Measurements from ENCODE around the gene SNTG2. TPM values are rescaled to one million over a fixed set of nuclear protein-coding genes. Genes with fewer than 3 reads are reported as not detected.

The SNTG2 gene
- total and polyA plus RNA-seq, 2 of the 13 experiments (the other 11 are each of a cell fraction or from before 2014, with no cell fraction given): not detected

- intact Hi-C loops (cut with micrococcal nuclease; ENCODE audit: unreplicated experiment) (no loop called here), in situ Hi-C loops (cut with HindIII; ENCODE audit: extremely low pct_ligation_motif_present, low pct_unique_long_range_greater_than_20kb) (no loop called here)
- H3K4me1 ChIP-seq (ENCODE audit: insufficient read depth, low read length): no peaks in the 10 kb centered on the region
- H3K4me3 ChIP-seq (replicated peaks in 1 of 3; ENCODE audit: insufficient read depth in 1 of 3, low read depth in 2 of 3, low read length in 3 of 3): no peak overlapping the region
- POLR2A ChIA-PET: no interaction called here
- no peaks in the 10 kb centered on the region for H3K9me3 ChIP-seq (ENCODE audit: low read length)
- no peak overlapping the region for H3K9ac ChIP-seq (ENCODE audit: insufficient read depth, low read depth, low read length)
- 9% methylated on average over 19 of the region's 19 CpGs for WGBS (ENCODE audit: low lambda C conversion rate)
- no peaks in the 10 kb centered on the region for H3K36me3 ChIP-seq (replicated peaks in 1 of 2; ENCODE audit: control insufficient read depth in 1 of 2, insufficient read depth in 2 of 2, low read length in 2 of 2)
- ATAC-seq: no peak
- no peak overlapping the region for H2AFZ ChIP-seq (ENCODE audit: low read length)
- no peak for FAIRE-seq
- no peak overlapping the region for H3K27ac ChIP-seq (ENCODE audit: extremely low read length, insufficient read depth, low read length)
- H3K27me3 ChIP-seq (ENCODE audit: control insufficient read depth in 1 of 2, insufficient read depth in 2 of 2, low read length in 2 of 2): peaks cover 0 to 9% of the 10 kb centered on the region in 2 experiments; a peak in 3 of 5 replicates
- H3K4me2 ChIP-seq (ENCODE audit: low read depth, low read length): no peak overlapping the region
- CTCF ChIA-PET (ENCODE audit: low intra/inter-chr PET ratio, low total read pairs): no interaction called here
- no peaks in the 10 kb centered on the region for H4K20me1 ChIP-seq (ENCODE audit: insufficient read depth, low read length)
- DNase-seq (ENCODE audit: low spot score): no peak
- no TSS peak for BruUV-seq (replicated peaks)
- H3K79me2 ChIP-seq (ENCODE audit: insufficient read depth, low read length): no peaks in the 10 kb centered on the region
- no peak for TF ChIP-seq CBFB (CRISPR knock-in tag; IDR thresholded peaks at IDR 0.05)
- no peak for TF ChIP-seq ZSCAN30 (CRISPR knock-in tag; IDR thresholded peaks at IDR 0.05)
- TF ChIP-seq ZFYVE20 (CRISPR knock-in tag; IDR thresholded peaks at IDR 0.05; ENCODE audit: borderline replicate concordance, low read depth): no peak
- TF ChIP-seq, protein P1, sequence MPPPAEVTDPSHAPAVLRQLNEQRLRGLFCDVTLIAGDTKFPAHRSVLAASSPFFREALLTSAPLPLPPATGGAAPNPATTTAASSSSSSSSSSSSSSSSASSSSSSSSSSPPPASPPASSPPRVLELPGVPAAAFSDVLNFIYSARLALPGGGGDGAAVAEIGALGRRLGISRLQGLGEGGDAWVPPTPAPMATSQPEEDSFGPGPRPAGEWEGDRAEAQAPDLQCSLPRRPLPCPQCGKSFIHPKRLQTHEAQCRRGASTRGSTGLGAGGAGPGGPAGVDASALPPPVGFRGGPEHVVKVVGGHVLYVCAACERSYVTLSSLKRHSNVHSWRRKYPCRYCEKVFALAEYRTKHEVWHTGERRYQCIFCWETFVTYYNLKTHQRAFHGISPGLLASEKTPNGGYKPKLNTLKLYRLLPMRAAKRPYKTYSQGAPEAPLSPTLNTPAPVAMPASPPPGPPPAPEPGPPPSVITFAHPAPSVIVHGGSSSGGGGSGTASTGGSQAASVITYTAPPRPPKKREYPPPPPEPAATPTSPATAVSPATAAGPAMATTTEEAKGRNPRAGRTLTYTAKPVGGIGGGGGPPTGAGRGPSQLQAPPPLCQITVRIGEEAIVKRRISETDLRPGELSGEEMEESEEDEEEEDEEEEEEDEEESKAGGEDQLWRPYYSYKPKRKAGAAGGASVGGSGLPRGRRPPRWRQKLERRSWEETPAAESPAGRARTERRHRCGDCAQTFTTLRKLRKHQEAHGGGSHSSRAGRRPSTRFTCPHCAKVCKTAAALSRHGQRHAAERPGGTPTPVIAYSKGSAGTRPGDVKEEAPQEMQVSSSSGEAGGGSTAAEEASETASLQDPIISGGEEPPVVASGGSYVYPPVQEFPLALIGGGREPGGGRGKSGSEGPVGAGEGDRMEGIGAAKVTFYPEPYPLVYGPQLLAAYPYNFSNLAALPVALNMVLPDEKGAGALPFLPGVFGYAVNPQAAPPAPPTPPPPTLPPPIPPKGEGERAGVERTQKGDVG (CRISPR knock-in tag; IDR thresholded peaks at IDR 0.05; ENCODE audit: borderline replicate concordance): no peak
- TF ChIP-seq SRY (CRISPR knock-in tag; IDR thresholded peaks at IDR 0.05): no peak
- TF ChIP-seq GZF1 (CRISPR knock-in tag; IDR thresholded peaks at IDR 0.05): no peak
- TF ChIP-seq, protein P2, sequence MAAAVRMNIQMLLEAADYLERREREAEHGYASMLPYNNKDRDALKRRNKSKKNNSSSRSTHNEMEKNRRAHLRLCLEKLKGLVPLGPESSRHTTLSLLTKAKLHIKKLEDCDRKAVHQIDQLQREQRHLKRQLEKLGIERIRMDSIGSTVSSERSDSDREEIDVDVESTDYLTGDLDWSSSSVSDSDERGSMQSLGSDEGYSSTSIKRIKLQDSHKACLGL (CRISPR knock-in tag; IDR thresholded peaks at IDR 0.05): no peak
- TF ChIP-seq HOXA7 (CRISPR knock-in tag; IDR thresholded peaks at IDR 0.05): no peak
- TF ChIP-seq RXRA (CRISPR knock-in tag; IDR thresholded peaks at IDR 0.05): no peak
- TF ChIP-seq, protein P3, sequence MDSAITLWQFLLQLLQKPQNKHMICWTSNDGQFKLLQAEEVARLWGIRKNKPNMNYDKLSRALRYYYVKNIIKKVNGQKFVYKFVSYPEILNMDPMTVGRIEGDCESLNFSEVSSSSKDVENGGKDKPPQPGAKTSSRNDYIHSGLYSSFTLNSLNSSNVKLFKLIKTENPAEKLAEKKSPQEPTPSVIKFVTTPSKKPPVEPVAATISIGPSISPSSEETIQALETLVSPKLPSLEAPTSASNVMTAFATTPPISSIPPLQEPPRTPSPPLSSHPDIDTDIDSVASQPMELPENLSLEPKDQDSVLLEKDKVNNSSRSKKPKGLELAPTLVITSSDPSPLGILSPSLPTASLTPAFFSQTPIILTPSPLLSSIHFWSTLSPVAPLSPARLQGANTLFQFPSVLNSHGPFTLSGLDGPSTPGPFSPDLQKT (CRISPR knock-in tag; IDR thresholded peaks at IDR 0.05; ENCODE audit: borderline replicate concordance): no peak
- no peak for TF ChIP-seq ZNF691 (CRISPR knock-in tag; IDR thresholded peaks at IDR 0.05; ENCODE audit: borderline replicate concordance, low read depth)
- TF ChIP-seq ZNF501 (CRISPR knock-in tag; IDR thresholded peaks at IDR 0.05): no peak
- no peak for TF ChIP-seq NONO (IDR thresholded peaks at IDR 0.05)
- no peak for TF ChIP-seq NONO (CRISPR knock-in tag; conservative IDR thresholded peaks at IDR 0.05)
- TF ChIP-seq ATF1 (CRISPR knock-in tag; IDR thresholded peaks at IDR 0.05): no peak
- no peak for TF ChIP-seq ETV5 (CRISPR knock-in tag; IDR thresholded peaks at IDR 0.05; ENCODE audit: borderline replicate concordance)
- TF ChIP-seq FOXP1 (IDR thresholded peaks at IDR 0.05): no peak
- no peak for TF ChIP-seq FOXP1 (CRISPR knock-in tag; IDR thresholded peaks at IDR 0.05)
- TF ChIP-seq NFE2L1 (CRISPR knock-in tag; IDR thresholded peaks at IDR 0.05; ENCODE audit: borderline replicate concordance): no peak
- TF ChIP-seq ZNF674 (CRISPR knock-in tag; IDR thresholded peaks at IDR 0.05; ENCODE audit: low read depth): no peak
- TF ChIP-seq PPARG (CRISPR knock-in tag; conservative IDR thresholded peaks at IDR 0.05): no peak
Measured at GRCh38 chr2:1318366-1319009, 367.8 kb downstream of the SNTG2 start.
